HepG2 (cell line): ENCODE results near the gene CAPZA2. TPM values are rescaled to one million over a fixed set of nuclear protein-coding genes. Genes with fewer than 3 reads are reported as not detected.

Experiments
- CEBPG ChIP-seq: IDR thresholded peaks from 2 replicates; pipeline ENCODE4 v1.6.1; 2016
- EED ChIP-seq: sonication (generic); formaldehyde crosslinking; IDR thresholded peaks from 2 replicates; pipeline ENCODE4 v1.5.0; 2020; ENCODE audit warnings: mild to moderate bottlenecking, missing genetic modification reagents
- FOXC1 ChIP-seq: sonication (generic); formaldehyde crosslinking; IDR thresholded peaks from 2 replicates; pipeline ENCODE4 v1.8.0; 2022; ENCODE audit warnings: mild to moderate bottlenecking, missing genetic modification reagents, borderline replicate concordance
- GABPA ChIP-seq, 2 experiments: IDR thresholded peaks; 2 replicates each; pipeline ENCODE4 v1.6.1; 2011 to 2016; ENCODE audit warnings: low read depth in 2 of 2, low read length in 1 of 2, missing biosample characterization in 1 of 2, missing genetic modification characterization in 1 of 2
- GATAD2A ChIP-seq: IDR thresholded peaks from 2 replicates; pipeline ENCODE4 v1.6.1; 2016
- GTF3A ChIP-seq: sonication (generic); formaldehyde crosslinking; conservative IDR thresholded peaks from 2 replicates; pipeline ENCODE4 v1.4.0; 2020; ENCODE audit warnings: mild to moderate bottlenecking, missing genetic modification reagents
- KAT8 ChIP-seq: IDR thresholded peaks from 2 replicates; pipeline ENCODE4 v1.6.1; 2016; ENCODE audit warnings: missing genetic modification reagents, missing compliant biosample characterization
- KMT2B ChIP-seq: IDR thresholded peaks from 2 replicates; pipeline ENCODE4 v1.6.1; 2016; ENCODE audit warnings: missing genetic modification reagents, missing compliant biosample characterization
- MAFG ChIP-seq: sonication (generic); formaldehyde crosslinking; IDR thresholded peaks from 2 replicates; pipeline ENCODE4 v1.5.1; 2020; ENCODE audit warnings: mild to moderate bottlenecking, missing genetic modification reagents
- NFE2 ChIP-seq: sonication (generic); formaldehyde crosslinking; IDR thresholded peaks from 2 replicates; pipeline ENCODE4 v1.4.0; 2020; ENCODE audit warnings: missing genetic modification reagents
- PHF20 ChIP-seq: sonication (generic); formaldehyde crosslinking; IDR thresholded peaks from 2 replicates; pipeline ENCODE4 v1.5.0; 2020; ENCODE audit warnings: mild to moderate bottlenecking, missing genetic modification reagents
- PLSCR1 ChIP-seq: sonication (generic); formaldehyde crosslinking; IDR thresholded peaks from 2 replicates; pipeline ENCODE4 v1.5.0; 2020; ENCODE audit warnings: missing genetic modification reagents, mild to moderate bottlenecking, borderline replicate concordance
- RNF2 ChIP-seq: fragments of 450-650 bp; conservative IDR thresholded peaks from 2 replicates; pipeline ENCODE4 v1.6.1; 2016; ENCODE audit warnings: low read depth
- THAP11 ChIP-seq: IDR thresholded peaks from 2 replicates; pipeline ENCODE4 v1.6.1; 2016; ENCODE audit warnings: missing biosample characterization, missing genetic modification reagents
- ZNF33B ChIP-seq: sonication (generic); formaldehyde crosslinking; IDR thresholded peaks from 2 replicates; pipeline ENCODE4 v1.5.1; 2020; ENCODE audit warnings: mild to moderate bottlenecking, missing genetic modification reagents
- ZNF460 ChIP-seq: sonication (generic); formaldehyde crosslinking; IDR thresholded peaks from 2 replicates; pipeline ENCODE4 v1.5.1; 2020; ENCODE audit warnings: missing genetic modification reagents, mild to moderate bottlenecking, borderline replicate concordance
- ZNF546 ChIP-seq: sonication (generic); formaldehyde crosslinking; conservative IDR thresholded peaks from 2 replicates; pipeline ENCODE4 v1.8.1; 2023; ENCODE audit warnings: mild to moderate bottlenecking, missing genetic modification reagents
- ZNF567 ChIP-seq: sonication (generic); formaldehyde crosslinking; IDR thresholded peaks from 2 replicates; pipeline ENCODE4 v1.8.1; 2023; ENCODE audit warnings: mild to moderate bottlenecking, missing genetic modification reagents, borderline replicate concordance
- ZNF883 ChIP-seq: sonication (generic); formaldehyde crosslinking; IDR thresholded peaks from 2 replicates; pipeline ENCODE4 v1.5.1; 2020; ENCODE audit warnings: mild to moderate bottlenecking, missing genetic modification reagents; ENCODE audit errors: not compliant biosample characterization
- ZXDC ChIP-seq: sonication (generic); formaldehyde crosslinking; IDR thresholded peaks from 2 replicates; pipeline ENCODE4 v1.5.0; 2020; ENCODE audit warnings: mild to moderate bottlenecking, missing genetic modification reagents
- polyA plus RNA-seq, 8 experiments: library from polyadenylated mRNA; depleted of rRNA in 3 of 8; stranded (reverse) in 7 of 8; unstranded in 1 of 8; fragments of >200 nt; fragmentation: Illumina TruSeq in 4 of 8; extraction: Trizol in 4 of 8; gene quantifications; 2 replicates each; pipeline versions ENCODE4 v1.2.1 to v1.2.3, GENCODE V29; 2011 to 2016; ENCODE audit warnings: low read depth in 4 of 8, missing spikeins in 1 of 8, mixed read lengths in 1 of 8; ENCODE audit not compliant: insufficient read depth in 1 of 8
- total RNA-seq, 5 experiments: library from RNA; depleted of rRNA; stranded (reverse); fragments of >200 nt; fragmentation: Illumina TruSeq; extraction: Trizol; gene quantifications; 2 replicates each; pipeline ENCODE4 v1.2.3, GENCODE V29; 2016; ENCODE audit warnings: low read depth in 1 of 5
- TF ChIP-seq, protein P1 (sequence below): sonication (generic); formaldehyde crosslinking; IDR thresholded peaks from 2 replicates; pipeline ENCODE4 v1.5.0; 2020; ENCODE audit warnings: missing genetic modification reagents
- TF ChIP-seq, protein P2 (sequence below): sonication (generic); formaldehyde crosslinking; IDR thresholded peaks from 2 replicates; pipeline ENCODE4 v1.4.0; 2020; ENCODE audit warnings: missing genetic modification reagents, borderline replicate concordance

CAPZA2 gene
- total and polyA plus RNA-seq, 2 of the 13 experiments (the other 11 are each of a cell fraction or from before 2014, with no cell fraction given), result 38.4 to 199 TPM

GRCh38 chr7:116953906-116954838 is 91.8 kb downstream of the CAPZA2 start (continued):
- TF ChIP-seq NFE2 (no peak), ZNF546 (CRISPR knock-in tag) (0 out of 2 replicates have a peak, but pooled peaks have one; percentile 37), RNF2 (no peak), FOXC1 (CRISPR knock-in tag) (no peak), GABPA (IDR thresholded peaks at IDR 0.05; ENCODE audit: low read depth, low read length) (no peak), GABPA (CRISPR knock-in tag; IDR thresholded peaks at IDR 0.05; ENCODE audit: low read depth) (no peak), EED (CRISPR knock-in tag) (no peak), ZNF567 (no peak), PLSCR1 (CRISPR knock-in tag) (no peak), MAFG (CRISPR knock-in tag) (no peak), GATAD2A (CRISPR knock-in tag) (peak; percentile 42), KMT2B (CRISPR knock-in tag) (peak; percentile 84), THAP11 (CRISPR knock-in tag) (peak; percentile 66; the same call in 1 of the 2 replicates), ZNF33B (no peak), CEBPG (CRISPR knock-in tag) (no peak), ZNF460 (CRISPR knock-in tag) (no peak), PHF20 (CRISPR knock-in tag) (no peak), KAT8 (0 out of 2 replicates have a peak, but pooled peaks have one; percentile 26), GTF3A (CRISPR knock-in tag) (no peak), ZNF883 (no peak), ZXDC (CRISPR knock-in tag) (no peak)
- TF ChIP-seq, protein P1, sequence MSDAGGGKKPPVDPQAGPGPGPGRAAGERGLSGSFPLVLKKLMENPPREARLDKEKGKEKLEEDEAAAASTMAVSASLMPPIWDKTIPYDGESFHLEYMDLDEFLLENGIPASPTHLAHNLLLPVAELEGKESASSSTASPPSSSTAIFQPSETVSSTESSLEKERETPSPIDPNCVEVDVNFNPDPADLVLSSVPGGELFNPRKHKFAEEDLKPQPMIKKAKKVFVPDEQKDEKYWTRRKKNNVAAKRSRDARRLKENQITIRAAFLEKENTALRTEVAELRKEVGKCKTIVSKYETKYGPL (CRISPR knock-in tag), result no peak
- TF ChIP-seq, protein P2, sequence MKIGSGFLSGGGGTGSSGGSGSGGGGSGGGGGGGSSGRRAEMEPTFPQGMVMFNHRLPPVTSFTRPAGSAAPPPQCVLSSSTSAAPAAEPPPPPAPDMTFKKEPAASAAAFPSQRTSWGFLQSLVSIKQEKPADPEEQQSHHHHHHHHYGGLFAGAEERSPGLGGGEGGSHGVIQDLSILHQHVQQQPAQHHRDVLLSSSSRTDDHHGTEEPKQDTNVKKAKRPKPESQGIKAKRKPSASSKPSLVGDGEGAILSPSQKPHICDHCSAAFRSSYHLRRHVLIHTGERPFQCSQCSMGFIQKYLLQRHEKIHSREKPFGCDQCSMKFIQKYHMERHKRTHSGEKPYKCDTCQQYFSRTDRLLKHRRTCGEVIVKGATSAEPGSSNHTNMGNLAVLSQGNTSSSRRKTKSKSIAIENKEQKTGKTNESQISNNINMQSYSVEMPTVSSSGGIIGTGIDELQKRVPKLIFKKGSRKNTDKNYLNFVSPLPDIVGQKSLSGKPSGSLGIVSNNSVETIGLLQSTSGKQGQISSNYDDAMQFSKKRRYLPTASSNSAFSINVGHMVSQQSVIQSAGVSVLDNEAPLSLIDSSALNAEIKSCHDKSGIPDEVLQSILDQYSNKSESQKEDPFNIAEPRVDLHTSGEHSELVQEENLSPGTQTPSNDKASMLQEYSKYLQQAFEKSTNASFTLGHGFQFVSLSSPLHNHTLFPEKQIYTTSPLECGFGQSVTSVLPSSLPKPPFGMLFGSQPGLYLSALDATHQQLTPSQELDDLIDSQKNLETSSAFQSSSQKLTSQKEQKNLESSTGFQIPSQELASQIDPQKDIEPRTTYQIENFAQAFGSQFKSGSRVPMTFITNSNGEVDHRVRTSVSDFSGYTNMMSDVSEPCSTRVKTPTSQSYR (CRISPR knock-in tag), result peak; percentile 10
